HG03460 (cell line): Measurements from ENCODE around the gene VASN.

Experiments used
- ATAC-seq: cut with Tn5 transposase; IDR thresholded peaks from one replicate; pipeline ENCODE4 v1.9.1; 2021; ENCODE audit not compliant: unreplicated experiment

The VASN gene

DNA sequence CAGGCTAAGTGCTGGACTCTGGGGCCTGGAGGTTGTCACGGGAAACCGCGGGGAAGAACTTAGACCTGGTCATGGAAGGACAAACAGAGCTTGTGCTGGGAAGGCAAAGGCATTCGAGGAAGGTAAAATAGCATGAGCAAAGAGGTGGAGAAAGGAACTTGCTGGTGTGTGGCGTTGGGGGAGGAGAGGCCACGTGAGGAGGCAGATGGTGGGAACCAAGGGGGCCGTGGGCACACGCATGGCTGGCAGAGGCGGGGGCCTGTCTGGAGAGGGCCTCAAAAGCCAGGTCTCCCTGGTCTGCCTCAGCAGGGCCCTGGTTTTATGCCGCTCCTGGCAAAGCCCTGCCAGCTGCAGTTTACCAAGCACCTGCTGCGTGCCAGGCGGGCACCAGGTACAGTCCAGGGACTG is 29.4 kb downstream of the VASN start:
- no peak for ATAC-seq

DNA sequence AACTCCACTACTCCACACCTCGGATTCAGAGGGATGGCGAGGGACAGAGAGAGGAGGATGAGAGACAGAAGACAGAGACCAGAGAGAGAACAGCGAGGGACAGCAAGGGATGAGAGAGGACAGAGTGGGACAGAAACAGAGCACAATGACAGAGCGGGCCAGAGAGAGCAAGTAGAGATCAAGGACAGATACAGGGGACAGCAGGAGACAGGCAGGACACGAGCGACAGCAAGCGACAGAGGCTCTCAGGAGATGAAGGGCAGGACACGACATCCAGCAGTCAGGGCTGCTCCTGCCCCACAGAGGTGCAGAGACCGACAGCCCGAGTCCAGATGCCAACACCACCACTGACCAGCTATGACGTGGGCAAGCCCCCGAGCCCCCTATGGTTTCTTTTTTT is 29.9 kb downstream of the VASN start:
- ATAC-seq, result no peak

DNA sequence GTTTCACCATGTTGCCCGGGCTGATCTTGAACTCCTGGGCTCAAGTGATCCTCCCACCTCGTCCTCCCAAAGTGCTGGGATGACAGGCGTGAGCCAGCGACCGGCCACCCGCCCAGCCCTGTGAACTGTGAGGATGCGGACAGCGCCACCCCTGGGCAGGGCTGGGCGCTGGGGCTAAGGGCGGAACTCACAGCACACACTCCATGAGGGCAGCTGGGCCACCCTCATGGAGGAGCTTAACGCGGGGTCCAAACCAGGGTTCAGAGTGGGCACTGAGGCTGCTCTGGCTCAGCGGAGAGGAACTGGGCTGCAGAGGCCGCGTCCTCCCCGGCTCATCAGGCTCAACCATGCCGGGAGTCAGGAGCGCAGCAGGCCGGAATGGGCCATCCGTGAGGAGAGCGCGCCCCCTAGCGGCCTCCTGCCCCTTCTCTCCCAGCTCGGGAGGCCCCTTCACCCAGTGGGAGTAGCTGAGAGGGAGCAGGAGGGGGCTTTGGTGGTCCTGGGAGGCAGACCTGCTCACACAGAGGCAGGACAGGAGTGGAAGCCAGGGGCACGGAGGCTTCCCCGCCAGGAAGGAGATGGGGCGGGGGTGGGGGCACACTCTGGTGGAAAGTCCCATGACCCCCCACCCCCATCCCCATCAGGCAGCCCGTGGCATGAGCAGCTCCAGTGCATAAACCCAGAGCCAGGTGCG is 30.9 kb downstream of the VASN start:
- no peak for ATAC-seq

DNA sequence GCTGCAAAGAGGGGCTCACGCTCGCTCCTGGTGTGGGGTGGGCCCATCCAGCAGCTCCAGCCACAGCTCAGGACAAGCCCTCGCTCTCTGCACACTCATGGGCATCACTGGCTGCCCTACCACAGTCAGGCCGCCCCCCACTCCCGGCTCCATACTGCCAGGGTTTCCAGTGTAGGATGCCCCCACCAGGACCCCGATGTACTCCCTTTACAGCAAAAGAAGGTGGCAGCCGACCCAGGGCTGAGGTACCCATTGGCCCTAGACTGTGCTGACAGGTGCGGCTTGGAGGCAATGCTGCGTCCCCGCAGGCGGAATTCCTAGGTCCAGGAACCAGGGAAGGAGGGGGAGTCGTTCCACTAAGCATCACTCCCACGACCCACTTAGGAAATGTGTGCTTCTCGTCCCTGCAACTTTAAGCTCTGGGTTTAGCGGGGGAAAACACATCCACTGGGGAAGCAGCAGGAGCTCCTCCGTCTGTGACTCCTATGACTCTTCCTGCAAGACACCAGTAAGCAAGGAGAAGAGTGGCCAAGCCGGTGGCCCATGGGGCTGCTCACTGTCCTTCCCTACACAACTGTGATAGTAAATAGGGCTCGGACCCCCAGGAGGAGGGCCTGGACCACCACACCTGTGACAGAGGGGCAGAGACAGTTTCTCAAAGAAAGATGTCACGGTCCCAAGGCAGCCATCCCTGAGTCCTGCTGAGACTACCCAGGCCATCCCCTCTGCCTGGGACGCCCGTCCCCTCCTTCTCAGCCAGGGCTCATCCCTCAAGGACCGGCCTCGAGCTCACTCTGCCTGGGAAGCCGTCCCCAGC is 31.7 kb downstream of the VASN start:
- ATAC-seq, result no peak

DNA sequence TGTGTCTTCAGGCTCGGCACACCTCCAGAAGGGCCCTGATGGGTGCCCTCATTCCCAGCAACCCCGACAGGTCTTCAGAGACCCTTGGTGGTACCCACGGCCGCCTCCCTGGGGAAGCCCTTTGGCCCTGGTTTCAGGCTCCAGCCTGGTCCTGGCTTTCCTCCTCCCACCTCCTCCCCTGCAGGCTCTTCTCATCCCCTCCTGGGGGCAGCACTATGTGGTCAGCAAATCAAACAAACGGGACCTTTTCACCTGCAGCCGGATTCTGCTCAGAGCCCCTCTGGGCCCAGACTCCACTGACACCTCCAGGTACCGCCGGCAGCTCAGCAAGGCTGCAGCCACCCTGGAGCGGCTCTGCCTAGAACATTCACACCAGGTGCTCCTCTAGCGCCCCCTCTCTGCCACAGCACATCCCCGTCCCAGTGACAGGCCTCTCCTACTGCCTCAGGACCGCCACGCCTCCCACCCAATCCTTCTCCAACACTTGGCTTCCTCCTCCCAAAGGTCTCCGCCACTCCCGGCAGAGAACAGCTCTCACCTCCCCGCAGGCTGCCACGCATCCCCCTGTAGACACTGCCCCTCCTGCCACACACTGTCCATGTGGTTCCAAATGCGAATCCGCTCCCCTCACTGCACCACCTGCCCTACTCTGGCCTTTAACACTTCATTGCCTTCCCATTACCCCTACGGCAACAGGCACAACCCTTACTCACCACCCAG is 32.8 kb downstream of the VASN start:
- no peak for ATAC-seq

DNA sequence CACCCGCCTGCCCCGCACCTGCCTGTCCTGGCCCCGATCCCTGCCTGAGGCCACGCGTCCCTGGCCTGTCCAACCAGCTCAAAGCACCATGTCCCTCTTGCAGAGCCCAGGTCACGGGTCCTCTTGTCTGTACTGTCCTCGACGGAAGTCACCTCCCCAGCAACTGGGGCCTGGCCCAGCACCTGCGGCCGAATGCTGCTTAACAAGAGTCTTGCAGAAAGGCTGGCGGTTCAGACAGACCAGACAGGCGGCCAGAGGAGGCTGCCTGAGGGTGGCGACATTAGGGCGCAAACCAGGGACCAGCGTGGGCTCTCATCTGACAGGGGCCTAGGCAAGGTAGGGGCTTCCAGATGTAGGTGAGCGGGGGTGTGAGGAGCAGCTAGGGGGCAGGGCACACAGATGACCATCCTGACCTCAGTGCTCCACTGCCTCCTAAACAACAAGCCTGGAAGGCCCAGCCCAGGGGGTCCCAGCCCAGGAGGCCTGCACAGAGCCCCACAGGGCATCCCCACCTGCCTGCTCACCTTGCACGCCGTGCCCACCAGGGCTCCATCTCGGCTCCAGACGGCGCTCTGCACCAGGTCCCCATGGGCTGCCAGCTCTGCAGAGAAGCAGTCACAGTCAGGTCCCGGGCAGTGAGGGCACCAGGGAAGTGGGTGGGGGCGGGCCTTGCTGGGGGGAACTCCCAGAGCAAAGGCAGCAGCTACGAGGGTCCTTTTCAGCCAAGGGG is 33.5 kb downstream of the VASN start:
- no peak for ATAC-seq

DNA sequence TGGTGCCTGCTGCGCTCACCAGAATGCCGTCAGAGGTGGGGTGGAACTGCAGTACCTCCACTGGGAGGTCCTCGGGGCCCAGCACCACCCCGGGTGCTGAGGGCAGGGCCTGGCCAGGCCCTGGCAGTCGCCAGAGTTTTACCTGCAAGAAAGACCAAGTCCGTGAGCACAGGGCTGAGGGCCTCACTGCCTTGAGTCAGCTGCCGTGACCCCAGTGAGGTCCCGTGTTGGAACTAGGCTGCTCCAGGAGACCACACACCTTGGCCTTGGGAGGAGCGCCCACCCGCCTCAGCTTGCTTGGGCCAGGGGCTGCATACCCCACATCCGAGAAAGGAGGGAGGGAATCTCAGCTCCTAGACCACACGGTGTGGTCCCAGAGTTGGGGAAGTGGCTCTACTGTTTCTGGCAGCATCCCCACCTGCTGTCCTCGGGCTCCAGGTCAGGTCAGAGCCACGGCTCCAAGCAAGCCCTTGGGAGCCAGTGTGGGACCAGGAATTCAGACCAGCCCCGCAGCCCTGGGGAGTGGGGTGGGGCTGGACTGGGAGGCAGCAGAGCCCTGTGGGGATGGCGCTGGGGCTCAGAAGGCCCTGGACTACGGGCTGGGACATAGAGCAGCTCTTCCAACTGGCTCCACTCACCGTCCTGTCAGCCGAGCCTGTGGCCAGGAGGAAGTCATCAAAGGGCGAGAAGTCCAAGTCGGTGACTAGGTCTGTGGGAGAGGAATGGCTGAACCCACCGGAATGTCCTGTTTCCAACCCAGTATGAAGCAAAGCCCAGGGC is 36.1 kb downstream of the VASN start:
- no peak for ATAC-seq

DNA sequence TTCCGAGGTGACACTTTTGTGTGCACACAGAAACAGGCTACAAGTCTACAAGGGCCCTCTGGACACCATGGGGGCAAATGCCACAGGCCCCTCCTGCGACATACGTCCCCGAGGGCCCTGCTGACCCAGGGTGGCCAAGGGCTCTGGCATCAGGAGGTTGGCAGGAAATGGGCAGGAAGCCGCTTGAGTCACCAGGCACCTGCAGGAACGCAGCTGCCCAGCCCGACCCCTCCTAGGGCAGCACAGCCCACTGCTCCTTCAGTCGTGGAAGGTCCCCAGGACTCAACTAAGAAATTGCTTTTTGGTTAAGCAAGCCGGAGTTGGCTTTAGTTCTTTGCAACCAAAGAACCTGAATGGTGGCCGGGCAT is 36.7 kb downstream of the VASN start:
- no peak for ATAC-seq

DNA sequence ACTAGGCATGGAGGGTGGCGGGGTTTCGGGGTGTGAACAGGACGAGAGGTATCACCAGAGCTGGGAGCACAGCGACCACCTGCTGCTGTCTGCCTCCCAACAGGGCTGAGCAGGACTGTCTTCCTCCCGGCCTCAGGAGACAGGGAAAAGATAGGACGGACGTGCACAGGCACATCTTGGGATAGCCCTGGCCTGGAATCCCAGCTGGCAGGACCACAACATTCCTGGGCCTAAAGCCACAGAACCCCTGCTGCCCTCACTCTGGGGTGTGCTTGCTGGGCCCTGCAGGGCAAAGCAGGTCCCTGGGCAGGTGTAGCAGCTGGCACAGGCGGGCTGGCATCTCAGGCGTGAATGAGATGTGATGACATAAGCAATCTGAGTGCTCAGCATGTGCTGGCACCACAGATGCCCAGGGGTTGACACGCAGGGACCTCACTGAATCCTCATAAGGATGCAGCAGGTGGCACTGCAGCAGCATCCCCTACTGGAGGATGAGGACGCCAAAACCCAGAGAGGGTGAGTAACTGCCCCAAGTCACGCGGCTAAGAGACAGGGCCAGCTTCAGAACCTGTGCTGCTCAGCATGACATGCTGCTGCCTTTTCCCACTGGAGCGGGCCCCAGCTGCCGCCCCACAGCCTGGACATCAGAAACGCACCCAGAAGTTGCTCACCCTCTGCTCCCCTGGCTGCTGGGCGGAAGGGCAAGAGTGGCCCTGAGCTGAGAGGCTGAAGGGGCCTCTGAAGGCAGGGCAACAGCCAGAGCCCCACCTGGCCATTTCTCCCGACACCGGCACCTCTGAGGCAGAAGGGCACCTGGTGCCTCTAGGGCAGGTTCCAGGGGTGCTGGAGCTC is 37.7 kb downstream of the VASN start:
- no peak for ATAC-seq

DNA sequence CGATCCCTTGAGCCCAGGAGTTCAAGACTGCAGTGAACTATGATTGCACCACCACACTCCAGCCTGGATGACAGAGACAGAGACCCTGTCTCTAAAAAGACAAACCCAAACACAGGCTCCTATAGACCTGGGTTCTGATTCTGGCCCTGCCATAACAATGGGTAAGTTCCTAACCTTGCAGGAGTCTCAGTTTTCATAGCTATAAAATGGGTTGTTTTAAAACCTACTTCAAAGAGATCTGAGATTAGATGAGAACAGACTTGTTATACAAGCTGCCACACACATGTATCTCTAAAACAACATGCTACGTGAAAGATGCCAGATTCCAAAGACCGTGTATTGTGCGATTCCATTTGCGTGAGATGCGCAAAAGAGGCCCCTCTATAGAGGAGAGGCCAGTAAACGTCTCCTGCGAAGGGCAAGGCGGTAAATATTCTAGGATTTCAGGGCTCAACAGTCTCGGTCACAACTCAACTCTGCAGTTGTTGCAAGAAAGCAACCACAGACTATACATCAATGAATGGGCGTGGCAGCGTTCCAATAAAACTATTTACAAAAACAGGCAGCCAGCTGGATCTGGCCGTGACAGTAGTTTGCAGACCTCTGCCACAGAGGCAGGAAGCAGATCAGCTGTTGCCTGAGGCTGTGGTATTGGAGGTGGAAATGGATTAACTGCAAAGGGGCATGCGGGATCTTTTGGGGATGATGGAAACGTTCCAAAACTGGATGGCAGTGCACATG is 38.9 kb downstream of the VASN start:
- no peak for ATAC-seq

DNA sequence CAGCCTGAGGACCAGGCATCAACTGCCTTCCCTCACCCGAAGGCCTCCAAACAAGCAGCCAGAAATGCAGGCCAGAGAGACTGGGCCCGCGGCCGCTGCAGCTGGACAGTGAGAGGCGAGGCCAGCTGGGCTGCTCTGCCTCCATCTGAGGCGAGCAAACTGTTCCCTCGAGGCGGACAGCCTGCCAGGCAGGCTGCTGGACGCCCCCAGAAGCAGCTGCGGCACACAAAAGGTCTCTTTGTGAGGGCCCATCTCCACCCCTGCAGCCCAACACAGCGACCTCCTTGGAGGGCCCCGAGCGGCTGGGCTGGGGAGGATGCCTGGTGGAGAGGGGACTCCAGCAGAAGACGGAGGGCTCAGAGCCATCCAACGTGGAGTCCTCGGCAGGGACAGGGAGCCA is 40.0 kb downstream of the VASN start:
- no peak for ATAC-seq

DNA sequence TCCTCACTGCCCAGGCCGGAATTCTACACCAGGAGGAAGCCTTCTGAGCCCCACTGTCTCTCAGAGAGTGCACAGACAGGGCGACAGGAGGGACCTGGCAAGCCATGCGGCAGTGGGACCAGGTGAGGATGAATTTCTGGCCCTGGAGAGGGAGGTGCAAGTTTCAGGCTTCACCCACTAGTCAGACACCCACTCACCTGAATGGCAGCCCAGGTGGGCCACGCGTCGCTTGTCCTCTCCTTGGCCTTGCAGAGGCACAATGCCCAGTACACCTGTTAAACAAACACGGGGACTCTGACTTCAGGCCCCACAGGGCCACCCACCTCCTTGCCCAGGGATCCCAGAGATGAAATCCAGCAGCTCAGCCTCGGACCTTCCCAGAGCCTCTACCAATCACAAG is 40.5 kb downstream of the VASN start:
- no peak for ATAC-seq

DNA sequence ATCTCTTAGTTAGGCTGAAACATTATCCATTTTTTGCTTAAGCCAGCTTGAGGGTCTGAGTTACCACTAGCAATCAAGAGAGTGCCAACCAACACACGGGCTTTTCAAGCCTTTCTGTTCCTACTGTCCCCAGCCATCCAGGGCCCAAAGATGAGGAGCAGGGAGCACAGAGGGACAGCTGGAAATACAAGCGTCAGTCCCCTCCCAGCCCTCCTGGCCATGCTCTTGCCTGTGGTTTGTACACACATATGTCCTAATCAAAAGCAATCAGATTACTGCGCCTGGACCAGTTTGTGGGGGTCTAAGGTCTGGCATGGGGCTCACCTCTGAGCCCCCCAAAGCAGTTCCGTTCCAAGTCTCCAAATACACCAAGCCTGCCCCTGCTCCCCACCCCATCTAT is 41.2 kb downstream of the VASN start:
- no peak for ATAC-seq

DNA sequence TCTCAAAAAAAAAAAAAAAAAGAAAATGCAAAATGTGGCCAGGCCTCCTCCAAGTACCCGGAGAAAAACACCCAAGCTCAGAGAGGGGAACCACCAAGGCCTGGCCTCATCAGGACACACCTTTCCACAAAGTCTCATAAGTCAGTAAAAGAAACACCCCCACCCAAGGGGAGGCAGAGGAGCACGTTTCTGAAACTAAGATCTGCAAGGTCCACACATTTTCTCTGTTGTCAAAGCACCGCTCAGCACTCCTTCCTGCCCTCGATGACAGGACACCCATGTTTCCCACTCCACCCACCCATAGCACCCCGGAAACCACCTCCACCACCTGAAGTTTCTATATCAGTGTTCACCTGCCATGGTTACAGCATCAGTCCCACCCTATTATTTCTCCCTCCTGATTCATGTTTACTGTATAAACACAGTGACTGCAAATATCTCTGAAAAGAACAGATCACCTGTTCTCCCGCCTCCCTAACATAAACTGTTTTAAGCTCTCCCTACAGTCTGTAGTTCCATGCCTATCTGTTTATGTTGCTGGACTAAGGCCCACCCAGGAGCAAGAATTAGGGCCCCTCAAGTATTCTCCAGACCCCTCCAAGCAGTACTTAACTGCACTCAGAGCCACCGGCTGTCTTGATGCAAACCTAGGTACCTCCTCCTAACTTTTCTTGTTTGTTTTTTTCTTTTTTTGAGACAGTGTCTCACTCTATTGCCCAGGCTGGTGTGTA is 42.7 kb downstream of the VASN start:
- ATAC-seq, result peak; percentile 66

DNA sequence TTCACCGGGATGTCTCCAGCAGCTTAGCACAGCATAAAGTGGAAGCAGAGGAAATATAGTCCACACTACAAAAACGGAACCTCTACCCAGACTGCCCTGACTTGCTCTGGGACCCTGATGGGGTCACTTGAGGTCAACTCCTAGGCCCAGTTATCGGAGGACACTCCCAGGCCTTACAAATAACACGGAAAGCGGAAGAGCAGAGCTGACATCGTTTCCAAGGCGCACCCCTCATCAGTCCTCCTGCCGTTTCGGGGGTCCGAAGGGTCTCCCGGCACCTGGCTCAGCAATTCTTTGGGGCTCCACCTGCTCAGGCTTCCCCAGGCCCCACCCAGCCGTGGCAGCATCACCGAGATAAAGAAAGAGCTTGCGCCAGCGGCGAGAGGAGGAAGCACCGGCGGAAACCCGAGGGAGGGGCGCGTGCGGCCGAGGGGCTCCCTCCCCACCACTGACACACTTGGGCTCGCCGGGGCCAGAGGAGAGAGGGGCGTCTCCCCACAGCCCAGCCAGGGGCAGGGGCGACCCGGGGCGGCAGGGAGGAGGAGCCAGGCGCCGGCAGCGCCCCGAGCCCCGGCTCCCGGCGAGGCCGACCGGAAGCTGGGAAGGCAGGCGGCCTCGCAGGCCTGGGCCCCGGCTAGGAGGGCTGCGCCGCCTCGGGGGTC is 44.0 kb downstream of the VASN start:
- no peak for ATAC-seq

DNA sequence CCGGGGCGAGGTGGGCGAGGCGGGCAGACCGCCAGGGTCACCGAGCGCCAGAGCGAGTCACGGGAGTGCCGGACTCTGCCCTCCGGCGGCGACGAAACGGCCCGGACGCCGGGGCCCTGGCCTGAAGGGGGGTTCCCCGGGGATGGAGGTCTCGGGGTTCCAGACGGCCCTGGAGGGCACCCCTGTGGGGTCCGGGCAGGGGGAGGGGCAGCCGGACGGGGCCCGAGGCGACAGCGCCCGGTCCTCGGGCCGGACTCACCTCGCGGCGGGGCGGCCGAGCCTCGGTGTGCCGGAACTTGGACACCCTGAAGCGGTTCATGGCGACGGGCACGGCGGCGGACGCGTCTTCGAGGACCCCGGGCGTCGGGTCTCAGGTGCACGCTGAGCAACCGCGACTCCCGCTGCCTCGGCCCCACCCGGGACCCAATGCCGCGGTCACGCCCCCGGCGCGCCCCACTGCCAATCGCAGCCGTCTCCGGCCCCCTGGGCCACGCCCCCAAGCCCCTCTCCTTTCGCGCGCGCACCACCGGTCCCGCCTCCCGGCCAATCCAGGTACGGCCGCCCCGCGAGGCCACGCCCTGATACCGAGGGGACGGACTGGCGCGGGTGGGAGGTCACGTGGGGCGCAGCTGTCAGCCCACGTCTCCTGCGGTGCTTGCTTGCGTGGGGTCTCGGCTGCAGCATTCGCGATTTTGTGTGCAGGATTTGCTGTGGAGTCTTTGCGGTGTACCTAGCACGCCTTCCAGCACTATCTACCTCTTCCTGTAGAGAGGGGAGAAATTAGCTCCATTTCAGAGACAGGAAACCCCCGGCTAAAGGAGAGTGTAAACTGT is 44.8 kb downstream of the VASN start, which contains the start of gene CORO7:
TSS of gene CORO7 (minus strand) at position 397 of the 833 bp plus-strand sequence. CDS start at position 319, 78 bp downstream.
- ATAC-seq, result peak; percentile 43
